HTERT RPE-1 (cell line): ENCODE data around the gene CTDSP2.

Source experiments
- in situ Hi-C: fragments of 300-500 bp; cut with MboI; formaldehyde crosslinking; loops from 4 replicates; pipeline ENCODE4 v1.14.3; 2020; ENCODE audit warnings: low sequenced_read_pairs

Gene CTDSP2

GRCh38 chr12:57817261-57817989 is 29.1 kb downstream of the CTDSP2 start:
- in situ Hi-C loops, result no loop called here

- in situ Hi-C loops, result no loop called here
Measured at GRCh38 chr12:57816855-57817151, 29.7 kb downstream of the CTDSP2 start.

GRCh38 chr12:57816001-57816854 is 30.3 kb downstream of the CTDSP2 start:
- in situ Hi-C loops, result no loop called here

DNA sequence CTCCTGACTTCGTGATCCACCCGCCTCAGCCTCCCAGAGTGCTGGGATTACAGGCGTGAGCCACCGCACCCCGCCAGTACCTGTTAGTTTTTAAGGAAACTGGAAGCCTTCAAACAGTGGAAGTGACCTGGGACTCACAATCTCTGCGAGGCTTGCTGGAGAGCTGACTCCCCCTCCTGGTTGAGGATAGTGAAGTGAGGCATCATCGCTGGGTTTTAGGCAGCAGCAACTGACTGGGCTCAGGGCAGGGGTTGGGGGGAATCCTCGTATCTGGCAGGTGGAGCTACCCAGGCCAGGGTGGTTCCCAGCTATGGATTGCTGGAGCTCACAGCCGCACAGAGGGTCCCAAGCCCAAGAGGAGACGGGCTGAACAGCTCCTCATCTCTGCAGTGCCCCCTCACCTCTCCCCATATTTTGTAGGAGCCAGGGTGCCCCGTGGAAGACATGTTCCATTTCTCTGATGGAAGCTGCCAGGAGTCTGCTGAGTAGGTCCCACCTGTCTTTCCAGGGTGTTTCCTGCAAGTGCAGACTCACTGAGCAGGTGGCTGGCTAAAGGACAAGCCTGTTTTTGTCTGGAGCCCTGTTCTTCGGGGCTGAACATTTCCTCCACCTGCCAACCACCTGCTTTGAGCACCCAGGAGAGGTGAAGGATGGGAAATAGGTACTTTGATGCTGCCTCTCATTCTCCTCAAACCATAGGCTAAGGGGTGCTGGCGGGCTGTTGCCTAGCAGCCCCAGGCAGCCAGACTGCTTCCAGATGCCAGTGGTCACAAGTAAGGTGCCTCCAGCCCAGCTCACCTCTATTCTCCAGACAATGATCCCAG is 31.1 kb downstream of the CTDSP2 start:
- in situ Hi-C loops, result no loop called here

DNA sequence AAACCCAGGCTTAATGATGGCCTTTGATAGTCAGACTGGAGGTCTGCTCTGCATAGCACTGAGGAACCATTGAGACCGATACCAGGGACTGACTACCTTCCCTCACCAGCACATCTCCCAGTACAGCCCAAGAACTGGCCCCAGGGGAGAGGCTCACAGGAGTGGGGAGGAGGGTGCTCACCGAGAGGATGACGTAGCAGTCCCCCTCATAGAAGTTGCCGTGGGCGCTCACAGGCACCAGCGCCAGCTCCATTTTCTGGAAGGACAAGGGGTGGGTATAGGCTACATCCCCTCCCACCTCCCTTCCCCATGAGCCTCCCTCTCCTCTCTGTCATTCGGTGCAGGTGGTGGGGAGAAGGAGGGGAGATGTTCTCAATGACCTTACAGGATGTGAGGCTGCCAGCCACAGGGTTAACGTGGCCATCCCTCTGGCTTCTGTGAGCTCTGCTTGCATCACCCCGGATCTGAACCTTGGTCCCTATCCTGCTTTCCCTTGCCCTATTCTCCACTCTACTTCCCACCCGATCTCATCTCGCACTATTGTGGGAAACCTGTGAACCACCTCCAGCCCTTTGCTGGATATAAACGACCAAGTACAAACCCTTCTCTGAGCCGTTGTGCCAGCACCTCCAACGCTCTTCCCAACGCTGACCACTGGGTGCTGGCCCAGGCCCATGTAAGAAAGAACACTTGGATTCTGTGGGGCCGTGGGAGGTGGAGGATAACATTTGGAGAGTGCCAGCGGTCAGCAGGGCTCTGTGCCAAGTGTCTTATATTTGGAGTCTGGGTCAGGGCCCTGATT is 32.4 kb downstream of the CTDSP2 start:
- in situ Hi-C loops, result no loop called here

DNA sequence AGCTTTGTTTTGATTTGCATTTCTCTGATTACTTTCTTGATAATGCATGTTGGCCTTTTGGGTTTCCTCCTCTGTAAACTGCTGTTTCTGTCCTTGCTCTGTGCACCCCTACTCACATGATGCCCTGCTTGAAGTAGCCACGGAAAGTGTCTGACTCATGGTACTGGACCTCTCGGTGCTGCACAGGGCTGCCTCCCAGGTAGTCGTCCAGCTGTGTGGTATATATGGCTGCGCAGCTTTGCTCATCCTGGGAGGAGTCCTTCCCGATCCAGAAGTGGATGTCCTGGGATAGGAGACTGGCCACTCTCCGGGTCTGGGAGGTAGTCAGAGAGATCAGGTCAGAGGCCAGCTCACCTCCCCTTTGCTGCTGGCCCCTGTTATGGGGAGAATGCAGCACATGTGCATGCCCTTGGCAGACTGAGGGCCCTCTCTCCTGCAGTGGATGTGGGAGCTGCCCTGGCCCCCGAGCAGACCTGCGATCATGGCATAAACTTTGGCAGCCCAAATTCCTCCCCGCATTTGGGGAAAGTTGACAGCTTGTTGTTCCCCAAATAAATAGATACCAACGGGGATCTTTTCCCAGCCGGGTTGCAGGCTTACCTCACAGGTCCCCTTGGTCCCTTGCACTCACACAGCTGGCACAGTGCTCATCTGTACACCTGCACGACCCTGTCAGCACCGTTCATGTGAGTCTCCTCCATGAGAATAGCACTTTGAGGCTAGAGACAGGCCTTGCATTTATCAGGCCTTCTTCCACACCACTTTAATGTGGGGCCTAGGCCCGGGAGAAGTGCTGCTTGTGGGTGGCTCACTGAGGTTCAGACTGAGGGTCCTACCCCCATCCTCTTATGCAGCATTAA is 33.2 kb downstream of the CTDSP2 start:
- in situ Hi-C loops, result no loop called here

GRCh38 chr12:57811028-57811755 is 35.3 kb downstream of the CTDSP2 start:
- in situ Hi-C loops, result no loop called here

GRCh38 chr12:57810450-57810849 is 36.1 kb downstream of the CTDSP2 start:
- in situ Hi-C loops, result no loop called here

DNA sequence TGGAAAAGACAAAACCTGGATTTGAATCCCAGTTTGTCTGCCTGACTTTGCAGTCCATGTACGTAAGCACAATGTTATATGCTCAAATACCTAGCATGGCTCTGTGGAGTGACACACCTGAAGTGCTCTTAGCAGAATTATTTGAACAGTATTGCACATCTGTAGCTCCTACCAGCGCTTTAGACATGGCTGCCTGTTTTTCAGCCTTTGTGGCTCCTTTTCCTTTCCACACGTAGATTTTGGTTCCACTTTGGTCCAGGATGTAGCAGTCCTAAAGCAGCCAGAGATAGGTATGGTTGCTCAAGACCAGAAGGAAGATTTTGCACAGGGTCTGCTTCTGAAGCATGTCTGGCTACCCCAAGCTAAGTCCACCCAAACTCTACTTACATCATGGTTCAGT is 37.1 kb downstream of the CTDSP2 start:
- in situ Hi-C loops, result no loop called here

GRCh38 chr12:57808351-57808750 is 38.2 kb downstream of the CTDSP2 start:
- in situ Hi-C loops, result no loop called here

GRCh38 chr12:57807285-57807684 is 39.2 kb downstream of the CTDSP2 start:
- in situ Hi-C loops, result no loop called here

DNA sequence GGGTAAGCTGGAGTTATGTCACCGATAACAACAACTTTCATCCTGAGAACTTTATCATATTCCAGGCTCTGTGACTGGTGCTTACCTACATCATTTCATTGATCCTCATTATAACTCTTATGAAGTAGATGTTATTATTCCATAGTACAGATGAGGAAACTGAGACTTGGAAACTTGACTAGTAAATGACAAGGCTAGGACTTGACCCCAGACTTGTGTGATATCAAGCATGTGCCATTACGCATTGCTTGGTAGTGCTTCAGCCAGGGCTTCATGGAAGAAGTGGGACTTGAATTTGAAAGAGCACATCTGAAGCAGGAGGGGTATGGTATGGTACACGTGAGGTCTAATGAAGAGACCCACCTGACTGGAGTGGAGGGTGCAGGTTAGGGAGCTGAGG is 39.9 kb downstream of the CTDSP2 start:
- in situ Hi-C loops, result no loop called here

DNA sequence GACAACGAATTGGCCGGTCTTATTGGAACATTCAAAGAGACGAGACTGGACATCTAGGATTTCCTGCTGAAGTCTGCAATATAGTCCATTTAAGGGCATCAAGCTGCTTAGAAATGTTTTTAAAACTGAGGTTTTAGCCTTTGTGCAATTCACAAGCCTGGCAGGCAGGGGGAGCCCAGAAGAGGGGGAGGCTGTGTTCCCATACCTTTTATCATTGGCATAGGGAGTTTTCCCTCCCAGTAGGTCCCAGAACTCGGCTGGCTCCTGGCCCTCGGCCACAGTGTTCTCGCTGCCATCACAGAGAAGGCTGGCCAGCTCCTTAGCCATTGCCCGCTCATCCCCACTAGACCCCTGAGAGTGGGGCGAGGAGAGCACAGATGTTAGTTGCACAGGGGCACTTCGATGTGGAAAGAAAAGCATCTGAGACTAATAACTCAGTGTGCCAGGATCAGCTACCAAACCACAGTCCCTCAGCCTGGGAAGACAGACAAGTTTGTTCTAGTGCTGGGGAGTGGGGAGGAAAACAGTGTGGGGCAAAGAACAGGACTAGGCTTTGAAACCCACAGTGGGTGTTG is 43.1 kb downstream of the CTDSP2 start:
- in situ Hi-C loops, result no loop called here

GRCh38 chr12:57802607-57803006 is 43.9 kb downstream of the CTDSP2 start:
- in situ Hi-C loops, result no loop called here

DNA sequence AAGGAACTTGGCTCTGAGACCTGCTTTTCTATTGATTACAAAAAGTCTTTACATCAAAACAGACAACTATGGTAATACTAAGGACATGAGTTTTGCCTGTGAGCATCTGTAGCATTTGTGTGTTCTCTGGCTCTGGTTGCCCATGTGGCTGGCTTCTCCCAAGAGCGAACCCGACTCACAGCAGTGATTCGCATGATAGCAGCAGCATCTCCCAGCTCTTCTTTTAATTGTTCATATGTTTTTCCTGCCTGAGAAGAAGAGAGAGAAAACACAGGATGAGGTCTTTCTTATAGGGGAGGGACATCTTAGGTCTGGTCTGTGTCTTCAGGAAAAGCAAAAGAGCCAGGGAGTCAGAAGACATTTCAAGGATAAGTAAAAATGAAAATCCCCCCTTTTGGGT is 45.6 kb downstream of the CTDSP2 start:
- in situ Hi-C loops, result no loop called here

GRCh38 chr12:57797933-57798332 is 48.6 kb downstream of the CTDSP2 start:
- in situ Hi-C loops, result no loop called here

GRCh38 chr12:57796996-57797395 is 49.5 kb downstream of the CTDSP2 start:
- in situ Hi-C loops, result no loop called here

GRCh38 chr12:57795354-57795753 is 51.2 kb downstream of the CTDSP2 start:
- in situ Hi-C loops, result no loop called here

- in situ Hi-C loops, result no loop called here
Measured at GRCh38 chr12:57793920-57794319, 52.6 kb downstream of the CTDSP2 start.
